ENCODE measurements around the gene VPS33B. TPM values are rescaled to one million over a fixed set of nuclear protein-coding genes. Genes with fewer than 3 reads are reported as not detected.
"Not testable (repeated sequence)": the region's sequence is repeated elsewhere in the genome, so short reads cannot be mapped to it uniquely, and the experiment has no call there.

Gene VPS33B
- total and polyA plus RNA-seq, 4 donors, result 1.3 to 8.9 (median 4.5) TPM

- TF ChIP-seq YY1 (IDR thresholded peaks at IDR 0.05) (no peak), EGR1 (IDR thresholded peaks at IDR 0.05; ENCODE audit: low read depth in 2 of 2) (no peak), SP1 (IDR thresholded peaks at IDR 0.05) (no peak)
Measured at GRCh38 chr15:91017716-91018115, 4.7 kb downstream of the VPS33B start (continued).

GRCh38 chr15:91013701-91014100 is 8.7 kb downstream of the VPS33B start:
- not testable (repeated sequence) for DNase-seq (ENCODE audit: low spot score); H3K9ac ChIP-seq (ENCODE audit: low read depth in 1 of 2, low read length in 2 of 2); H3K4me1 ChIP-seq (ENCODE audit: control insufficient read depth in 4 of 4, insufficient read depth in 4 of 4, low read length in 3 of 4); H3K9me3 ChIP-seq (ENCODE audit: control insufficient read depth in 4 of 4, low read length in 3 of 4); H3K4me3 ChIP-seq (ENCODE audit: low read depth in 1 of 3, low read length in 3 of 3); H3K27me3 ChIP-seq (ENCODE audit: control insufficient read depth in 4 of 4, insufficient read depth in 4 of 4, low read length in 3 of 4); H3K27ac ChIP-seq (ENCODE audit: low read depth in 1 of 2, low read length in 2 of 2)
- 98% methylated on average over 10 of the region's 10 CpGs for WGBS
- H3K36me3 ChIP-seq (ENCODE audit: control insufficient read depth in 4 of 4, insufficient read depth in 3 of 4, low read depth in 1 of 4, low read length in 3 of 4), result peaks cover 6 to 38% (median 21%) of the 10 kb centered on the region in 4 donors

GRCh38 chr15:91007266-91007665 is 15.1 kb downstream of the VPS33B start:
- no peaks in the 10 kb centered on the region for H3K27me3 ChIP-seq (ENCODE audit: control insufficient read depth in 4 of 4, insufficient read depth in 4 of 4, low read length in 3 of 4)
- no peak overlapping the region for H3K27ac ChIP-seq (ENCODE audit: low read depth in 1 of 2, low read length in 2 of 2)
- WGBS, result 93% methylated on average over 3 of the region's 3 CpGs
- H3K9me3 ChIP-seq (ENCODE audit: control insufficient read depth in 4 of 4, low read length in 3 of 4), result no peaks in the 10 kb centered on the region
- H3K9ac ChIP-seq (ENCODE audit: low read depth in 1 of 2, low read length in 2 of 2), result no peak overlapping the region
- H3K36me3 ChIP-seq (ENCODE audit: control insufficient read depth in 4 of 4, insufficient read depth in 3 of 4, low read depth in 1 of 4, low read length in 3 of 4), result peaks cover 4 to 69% (median 43%) of the 10 kb centered on the region in 4 donors
- no peaks in the 10 kb centered on the region for H3K4me1 ChIP-seq (ENCODE audit: control insufficient read depth in 4 of 4, insufficient read depth in 4 of 4, low read length in 3 of 4)
- no peak for DNase-seq (ENCODE audit: low spot score)
- TF ChIP-seq TAF1 (conservative IDR thresholded peaks at IDR 0.05) (no peak), MAX (IDR thresholded peaks at IDR 0.05) (no peak), RXRA (IDR thresholded peaks at IDR 0.05) (no peak), GABPA (IDR thresholded peaks at IDR 0.05 in 1 of 2, conservative IDR thresholded peaks at IDR 0.05 in 1 of 2) (no peak), REST (IDR thresholded peaks at IDR 0.05) (no peak), FOXA2 (IDR thresholded peaks at IDR 0.05) (no peak), ATF3 (IDR thresholded peaks at IDR 0.05) (no peak)
- H3K4me3 ChIP-seq (ENCODE audit: low read depth in 1 of 3, low read length in 3 of 3), result no peak overlapping the region

GRCh38 chr15:91001209-91001608 is 21.2 kb downstream of the VPS33B start:
- Histone ChIP-seq H3K4me1 (ENCODE audit: control insufficient read depth in 4 of 4, insufficient read depth in 4 of 4, low read length in 3 of 4) (no peaks in the 10 kb centered on the region), H3K27me3 (ENCODE audit: control insufficient read depth in 4 of 4, insufficient read depth in 4 of 4, low read length in 3 of 4) (no peaks in the 10 kb centered on the region), H3K36me3 (ENCODE audit: control insufficient read depth in 4 of 4, insufficient read depth in 3 of 4, low read depth in 1 of 4, low read length in 3 of 4) (peaks cover 5 to 69% (median 41%) of the 10 kb centered on the region in 4 donors), H3K9me3 (ENCODE audit: control insufficient read depth in 4 of 4, low read length in 3 of 4) (no peaks in the 10 kb centered on the region), H3K9ac (ENCODE audit: low read depth in 1 of 2, low read length in 2 of 2) (no peak overlapping the region), H3K4me3 (ENCODE audit: low read depth in 1 of 3, low read length in 3 of 3) (no peak overlapping the region), H3K27ac (ENCODE audit: low read depth in 1 of 2, low read length in 2 of 2) (no peak overlapping the region)
- WGBS, result 96% methylated on average over 3 of the region's 3 CpGs
- DNase-seq (ENCODE audit: low spot score), result no peak
- TF ChIP-seq YY1 (IDR thresholded peaks at IDR 0.05) (no peak), REST (IDR thresholded peaks at IDR 0.05) (no peak), NR2F2 (IDR thresholded peaks at IDR 0.05) (no peak), CTCF (IDR thresholded peaks at IDR 0.05; ENCODE audit: low read depth, low read length, missing input control) (no peak), MAX (IDR thresholded peaks at IDR 0.05) (no peak), ATF3 (IDR thresholded peaks at IDR 0.05) (no peak), GABPA (IDR thresholded peaks at IDR 0.05 in 1 of 2, conservative IDR thresholded peaks at IDR 0.05 in 1 of 2) (no peak), RAD21 (IDR thresholded peaks at IDR 0.05) (no peak), TAF1 (conservative IDR thresholded peaks at IDR 0.05) (no peak), RXRA (IDR thresholded peaks at IDR 0.05) (no peak), HNF4G (IDR thresholded peaks at IDR 0.05) (no peak), FOXA1 (IDR thresholded peaks at IDR 0.05) (no peak), HNF4A (conservative IDR thresholded peaks at IDR 0.05) (no peak), SP1 (IDR thresholded peaks at IDR 0.05) (no peak)
